Smooth muscle cell (in vitro differentiated cells): ENCODE results near the gene OARD1. TPM values are rescaled to one million over a fixed set of nuclear protein-coding genes. Genes with fewer than 3 reads are reported as not detected.
A peak's percentile ranks its signal among the peaks of the same experiment; 100 is the strongest.

Source experiments
- DNase-seq: peaks from one replicate; lab custom pipeline; 2025; ENCODE audit not compliant: unreplicated experiment; lab: John Stamatoyannopoulos, UW
- H2AFZ ChIP-seq: fragments of 200-600 bp; sonication (generic); 2 replicates; pipeline ENCODE4 v1.6.0; 2016; ENCODE audit warnings: antibody characterized with exemption, low read depth, mild to moderate bottlenecking
- H3F3A ChIP-seq: fragments of 200-600 bp; sonication (generic); 2 replicates; pipeline ENCODE4 v1.6.0; 2017; ENCODE audit warnings: antibody characterized with exemption, low read depth
- H3K27ac ChIP-seq: fragments of 200-600 bp; sonication (generic); 2 replicates; pipeline ENCODE4 v1.5.1; 2016; ENCODE audit warnings: low read depth, mild to moderate bottlenecking
- H3K27me3 ChIP-seq: fragments of 200-600 bp; sonication (generic); 2 replicates; pipeline ENCODE4 v1.6.1; 2016; ENCODE audit warnings: low read depth, mild to moderate bottlenecking
- H3K36me3 ChIP-seq: fragments of 200-600 bp; sonication (generic); 2 replicates; pipeline ENCODE4 v1.5.1; 2016; ENCODE audit warnings: low read depth
- H3K4me1 ChIP-seq: fragments of 200-600 bp; sonication (generic); 2 replicates; pipeline ENCODE4 v1.5.1; 2016; ENCODE audit warnings: low read depth
- H3K4me2 ChIP-seq: fragments of 200-600 bp; sonication (generic); 2 replicates; pipeline ENCODE4 v1.6.0; 2016; ENCODE audit warnings: mild to moderate bottlenecking
- H3K4me3 ChIP-seq: fragments of 200-600 bp; sonication (generic); 2 replicates; pipeline ENCODE4 v1.5.1; 2016; ENCODE audit warnings: mild to moderate bottlenecking
- H3K79me2 ChIP-seq: fragments of 200-600 bp; sonication (generic); 2 replicates; pipeline ENCODE4 v1.6.0; 2016; ENCODE audit warnings: low read depth, mild to moderate bottlenecking
- H3K9ac ChIP-seq: fragments of 200-600 bp; sonication (generic); 2 replicates; pipeline ENCODE4 v1.6.0; 2016; ENCODE audit warnings: low read depth
- H3K9me3 ChIP-seq: fragments of 200-600 bp; sonication (generic); replicated peaks from 2 replicates; pipeline ENCODE4 v1.5.1; 2016; ENCODE audit warnings: low read depth
- H4K20me1 ChIP-seq: fragments of 200-600 bp; sonication (generic); 2 replicates; pipeline ENCODE4 v1.6.0; 2016; ENCODE audit warnings: low read depth
- CTCF ChIP-seq: fragments of 200-600 bp; sonication (generic); IDR thresholded peaks from 2 replicates; pipeline ENCODE4 v1.5.1; 2017; ENCODE audit warnings: borderline replicate concordance, mild to moderate bottlenecking, antibody characterized with exemption; ENCODE audit not compliant: insufficient read depth, poor library complexity, severe bottlenecking
- WGBS: methylation state at CpG from one replicate; pipeline ENCODE4 v1.1.7; 2016; ENCODE audit warnings: low lambda C conversion rate; 5-methylcytosine and 5-hydroxymethylcytosine counted together
- polyA plus RNA-seq: library from polyadenylated mRNA; unstranded; fragments of >200 nt; fragmentation: Nextera tagmentation; extraction: Ambion mirVana; gene quantifications from 2 replicates; pipeline ENCODE4 v1.2.1, GENCODE V29; 2016
- total RNA-seq: library from RNA; depleted of rRNA; stranded (reverse); fragments of >200 nt; gene quantifications from 2 replicates; pipeline ENCODE4 v1.2.3, GENCODE V29; 2014

The OARD1 gene
- total and polyA plus RNA-seq, 2 experiments from 2014 or later: 15.0 to 21.2 TPM

- Histone ChIP-seq H2AFZ (no peak overlapping the region), H3K4me3 (no peak overlapping the region), H3K79me2 (no peaks in the 10 kb centered on the region), H3K27ac (no peak overlapping the region), H3K4me1 (peaks cover 7% of the 10 kb centered on the region), H3K27me3 (no peaks in the 10 kb centered on the region), H3K9ac (no peak overlapping the region), H3K9me3 (no peaks in the 10 kb centered on the region), H3F3A (no peaks in the 10 kb centered on the region), H3K4me2 (no peak overlapping the region), H3K36me3 (no peaks in the 10 kb centered on the region), H4K20me1 (no peaks in the 10 kb centered on the region)
- WGBS: 74% methylated on average over 6 of the region's 6 CpGs
- no peak for TF ChIP-seq CTCF
- no peak for DNase-seq
Measured at GRCh38 chr6:41056768-41057490, 15.2 kb downstream of the OARD1 start.

DNA sequence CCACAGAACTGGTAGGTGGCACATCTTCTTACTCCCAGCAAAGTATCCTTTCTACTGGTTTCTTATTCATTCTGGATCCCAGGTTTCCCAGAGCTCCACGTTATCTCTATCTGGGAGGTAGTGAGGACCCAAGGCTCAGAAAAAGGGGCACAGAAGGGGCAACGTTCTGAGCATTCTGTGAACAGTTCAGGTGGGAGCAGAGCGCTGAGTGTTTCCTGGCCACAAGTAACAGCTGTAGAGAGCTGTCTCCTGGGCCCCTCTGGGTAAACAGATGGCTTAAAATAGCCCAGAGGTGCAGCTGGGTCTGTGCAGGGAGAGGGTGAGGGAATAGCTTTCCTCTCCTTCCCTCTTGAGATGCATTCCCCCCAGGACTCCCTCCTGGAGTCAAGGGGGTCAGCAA is 17.0 kb downstream of the OARD1 start:
- peaks cover 7% of the 10 kb centered on the region for H3K4me1 ChIP-seq
- no peak overlapping the region for H3K9ac ChIP-seq
- no peak overlapping the region for H2AFZ ChIP-seq
- no peaks in the 10 kb centered on the region for H4K20me1 ChIP-seq
- H3K36me3 ChIP-seq: no peaks in the 10 kb centered on the region
- no peak for DNase-seq
- WGBS: 82% methylated on average over 3 of the region's 3 CpGs
- H3K79me2 ChIP-seq: no peaks in the 10 kb centered on the region
- no peaks in the 10 kb centered on the region for H3F3A ChIP-seq
- no peak overlapping the region for H3K27ac ChIP-seq
- TF ChIP-seq CTCF: no peak
- H3K4me2 ChIP-seq: peak overlapping the region; percentile 40
- H3K27me3 ChIP-seq: no peaks in the 10 kb centered on the region
- H3K9me3 ChIP-seq: no peaks in the 10 kb centered on the region
- no peak overlapping the region for H3K4me3 ChIP-seq

DNA sequence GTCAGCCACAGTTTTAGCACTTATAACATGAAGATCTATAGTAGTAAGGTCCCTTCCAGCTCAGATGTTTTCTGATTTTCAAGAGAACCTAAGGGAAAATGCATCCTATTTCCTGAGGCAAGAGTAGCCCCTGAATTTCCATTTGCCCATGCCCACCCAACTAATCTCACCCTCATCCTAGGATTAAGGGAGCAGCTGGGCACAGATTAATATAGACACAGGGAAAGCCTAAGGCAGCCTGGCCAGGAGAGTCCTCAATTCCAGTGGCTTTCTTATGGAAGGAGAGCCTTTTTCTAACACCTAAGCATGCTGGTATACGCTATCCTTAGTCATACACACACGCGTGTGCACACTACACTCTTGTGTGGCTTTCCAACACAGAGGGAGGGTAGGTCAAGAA is 17.6 kb downstream of the OARD1 start:
- Histone ChIP-seq H4K20me1 (no peaks in the 10 kb centered on the region), H3K9me3 (no peaks in the 10 kb centered on the region), H3K4me1 (peaks cover 10% of the 10 kb centered on the region), H3K27ac (no peak overlapping the region), H3K9ac (no peak overlapping the region), H3K4me2 (no peak overlapping the region), H3K27me3 (no peaks in the 10 kb centered on the region), H3K79me2 (no peaks in the 10 kb centered on the region), H3F3A (no peaks in the 10 kb centered on the region), H3K36me3 (no peaks in the 10 kb centered on the region), H2AFZ (no peak overlapping the region), H3K4me3 (no peak overlapping the region)
- DNase-seq: no peak
- WGBS: 96% methylated on average over 3 of the region's 3 CpGs
- TF ChIP-seq CTCF: no peak

GRCh38 chr6:41053041-41053440 is 19.1 kb downstream of the OARD1 start, which contains the start of gene APOBEC2:
TSS of gene APOBEC2 (plus strand) at chr6:41053202. CDS start at chr6:41053348, 146 bp downstream.
- H3K79me2 ChIP-seq: no peaks in the 10 kb centered on the region
- no peaks in the 10 kb centered on the region for H3K9me3 ChIP-seq
- no peaks in the 10 kb centered on the region for H3K27me3 ChIP-seq
- 30% methylated on average over 5 of the region's 5 CpGs for WGBS
- TF ChIP-seq CTCF: no peak
- peaks cover 3% of the 10 kb centered on the region for H3F3A ChIP-seq
- DNase-seq: no peak
- peaks cover 10% of the 10 kb centered on the region for H3K4me1 ChIP-seq
- no peaks in the 10 kb centered on the region for H4K20me1 ChIP-seq
- H3K36me3 ChIP-seq: no peaks in the 10 kb centered on the region
- H3K27ac ChIP-seq: no peak within 1 kb of the TSS
- H3K4me3 ChIP-seq: no peak within 1 kb of the TSS
- H2AFZ ChIP-seq: no peak within 1 kb of the TSS
- H3K4me2 ChIP-seq: no peak within 1 kb of the TSS
- H3K9ac ChIP-seq: no peak within 1 kb of the TSS
